PC-3 (cell line): ENCODE results near the gene IFNGR2. TPM values are rescaled to one million over a fixed set of nuclear protein-coding genes. Genes with fewer than 3 reads are reported as not detected.

Experiments
- ATAC-seq: fragments of 200-7000 bp; cut with Tn5 transposase; 2 replicates; pipeline ENCODE4 v1.9.1; 2020; ENCODE audit warnings: mild to moderate bottlenecking, moderate library complexity
- Bru-seq: library from RNA; stranded (reverse); fragments of 400-500 nt; gene quantifications from one replicate; lab custom pipeline; 2021; lab: Mats Ljungman, UMichigan
- BruChase-seq, 2 experiments: library from RNA; stranded (reverse); fragments of 400-500 nt; gene quantifications; one replicate each; lab custom pipeline; 2021; lab: Mats Ljungman, UMichigan
- BruUV-seq: library from RNA; stranded (reverse); fragments of 400-500 nt; replicated peaks from 2 replicates; lab custom pipeline; 2021; lab: Mats Ljungman, UMichigan
- CTCF ChIA-PET: fragments of 300-600 bp; sonication (Branson Sonifier 250); formaldehyde crosslinking; loops from one replicate; lab custom pipeline; 2022; ENCODE audit warnings: antibody characterized with exemption; lab: Charles Lee
- POLR2A ChIA-PET: fragments of 300-600 bp; sonication (Branson Sonifier 250); formaldehyde crosslinking; loops from one replicate; lab custom pipeline; 2022; ENCODE audit warnings: antibody characterized with exemption; ENCODE audit not compliant: unreplicated experiment; lab: Charles Lee
- DNase-seq: peaks from one replicate; pipeline ENCODE4 v3.0.0-alpha.2; 2015
- H2AFZ ChIP-seq: fragments of 300-600 bp; sonication (generic); 2 replicates; pipeline ENCODE4 v1.6.0; 2016; ENCODE audit warnings: antibody characterized with exemption, low read length
- H3F3A ChIP-seq: fragments of 300-600 bp; sonication (generic); one replicate; pipeline ENCODE4 v1.6.0; 2017; ENCODE audit warnings: antibody characterized with exemption, low read length, control low read depth, mild to moderate bottlenecking; ENCODE audit not compliant: unreplicated experiment
- H3K27ac ChIP-seq: fragments of 300-600 bp; sonication (generic); 2 replicates; pipeline ENCODE4 v1.5.1; 2016; ENCODE audit warnings: mild to moderate bottlenecking, low read length
- H3K27me3 ChIP-seq: fragments of 300-600 bp; sonication (generic); 2 replicates; pipeline ENCODE4 v1.6.1; 2016; ENCODE audit warnings: low read length, mixed read lengths
- H3K36me3 ChIP-seq: fragments of 300-600 bp; sonication (generic); 2 replicates; pipeline ENCODE4 v1.6.1; 2016; ENCODE audit warnings: low read depth, mixed run types, low read length, mixed read lengths
- H3K4me1 ChIP-seq: fragments of 300-600 bp; sonication (generic); 2 replicates; pipeline ENCODE4 v1.5.1; 2016; ENCODE audit warnings: low read length; ENCODE audit not compliant: insufficient read depth
- H3K4me2 ChIP-seq: fragments of 300-600 bp; sonication (generic); 2 replicates; pipeline ENCODE4 v1.6.0; 2016; ENCODE audit warnings: low read length
- H3K4me3 ChIP-seq: fragments of 300-600 bp; sonication (generic); 2 replicates; pipeline ENCODE4 v1.5.1; 2016; ENCODE audit warnings: mild to moderate bottlenecking, low read length, mixed read lengths
- H3K79me2 ChIP-seq: fragments of 300-600 bp; sonication (generic); 2 replicates; pipeline ENCODE4 v1.6.1; 2017; ENCODE audit warnings: low read length, mixed read lengths
- H3K9ac ChIP-seq: fragments of 300-600 bp; sonication (generic); 2 replicates; pipeline ENCODE4 v1.6.0; 2016; ENCODE audit warnings: mild to moderate bottlenecking, low read length
- H3K9me2 ChIP-seq: fragments of 300-600 bp; sonication (generic); replicated peaks from 2 replicates; pipeline ENCODE4 v1.6.1; 2016; ENCODE audit warnings: mixed run types, low read length, mixed read lengths
- H3K9me3 ChIP-seq: fragments of 300-600 bp; sonication (generic); 2 replicates; pipeline ENCODE4 v1.6.1; 2016; ENCODE audit warnings: low read length, mixed read lengths
- H4K20me1 ChIP-seq: fragments of 300-600 bp; sonication (generic); 2 replicates; pipeline ENCODE4 v1.6.1; 2016; ENCODE audit warnings: low read length, mixed read lengths
- EZH2 ChIP-seq: fragments of 300-600 bp; sonication (generic); IDR thresholded peaks from one replicate; pipeline ENCODE4 v1.6.1; 2017; ENCODE audit warnings: antibody characterized with exemption, mild to moderate bottlenecking, low read length; ENCODE audit not compliant: unreplicated experiment
- EZH2phosphoT487 ChIP-seq: fragments of 300-600 bp; sonication (generic); IDR thresholded peaks from 2 replicates; pipeline ENCODE4 v1.6.1; 2018; ENCODE audit warnings: mild to moderate bottlenecking, antibody characterized with exemption, low read length, borderline replicate concordance
- intact Hi-C: fragments of 100-400 bp; cut with micrococcal nuclease; formaldehyde crosslinking; loops from 2 replicates; pipeline ENCODE4 v1.9.0; 2023
- long read RNA-seq: library from polyadenylated mRNA; unstranded; transcript quantifications from one replicate; pipeline ENCODE4 v2.0.0, GENCODE V29; 2021; ENCODE audit not compliant: unreplicated experiment
- total RNA-seq: library from RNA; depleted of rRNA; stranded (reverse); fragments of >200 nt; gene quantifications from 2 replicates; pipeline ENCODE4 v1.2.3, GENCODE V29; 2014; rRNA removed
- TF ChIP-seq, protein P1 (sequence below): fragments of 300-600 bp; sonication (generic); conservative IDR thresholded peaks from 2 replicates; pipeline ENCODE4 v1.5.1; 2017; ENCODE audit warnings: antibody characterized with exemption, low read depth, mild to moderate bottlenecking, low read length

IFNGR2 gene, protein sequence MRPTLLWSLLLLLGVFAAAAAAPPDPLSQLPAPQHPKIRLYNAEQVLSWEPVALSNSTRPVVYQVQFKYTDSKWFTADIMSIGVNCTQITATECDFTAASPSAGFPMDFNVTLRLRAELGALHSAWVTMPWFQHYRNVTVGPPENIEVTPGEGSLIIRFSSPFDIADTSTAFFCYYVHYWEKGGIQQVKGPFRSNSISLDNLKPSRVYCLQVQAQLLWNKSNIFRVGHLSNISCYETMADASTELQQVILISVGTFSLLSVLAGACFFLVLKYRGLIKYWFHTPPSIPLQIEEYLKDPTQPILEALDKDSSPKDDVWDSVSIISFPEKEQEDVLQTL
- 35.7 and 37.8 TPM in 2 replicates for total RNA-seq
- percentile 90 among the genes with signal in this experiment for Bru-seq, nascent RNA
- percentile 89 among the genes with signal in this experiment for BruChase-seq, experiment 1, labeled RNA remaining after a 6-hour chase
- BruChase-seq, experiment 2, labeled RNA remaining after a 2-hour chase, result percentile 88 among the genes with signal in this experiment
- long read RNA-seq, transcript IFNGR2-201 (7 exons, 2,221 nt), result major isoform, 444 of 541 reads
- long read RNA-seq, transcript IFNGR2-206 (6 exons, 966 nt), result minor isoform, 11 of 541 reads
- long read RNA-seq, transcript IFNGR2-202 (8 exons, 1,742 nt), result minor isoform, 16 of 541 reads
- long read RNA-seq, partial matches to known transcripts, result 26 of 541 reads
- long read RNA-seq, other reads (novel, unspliced or antisense), result 42 of 541 reads

DNA sequence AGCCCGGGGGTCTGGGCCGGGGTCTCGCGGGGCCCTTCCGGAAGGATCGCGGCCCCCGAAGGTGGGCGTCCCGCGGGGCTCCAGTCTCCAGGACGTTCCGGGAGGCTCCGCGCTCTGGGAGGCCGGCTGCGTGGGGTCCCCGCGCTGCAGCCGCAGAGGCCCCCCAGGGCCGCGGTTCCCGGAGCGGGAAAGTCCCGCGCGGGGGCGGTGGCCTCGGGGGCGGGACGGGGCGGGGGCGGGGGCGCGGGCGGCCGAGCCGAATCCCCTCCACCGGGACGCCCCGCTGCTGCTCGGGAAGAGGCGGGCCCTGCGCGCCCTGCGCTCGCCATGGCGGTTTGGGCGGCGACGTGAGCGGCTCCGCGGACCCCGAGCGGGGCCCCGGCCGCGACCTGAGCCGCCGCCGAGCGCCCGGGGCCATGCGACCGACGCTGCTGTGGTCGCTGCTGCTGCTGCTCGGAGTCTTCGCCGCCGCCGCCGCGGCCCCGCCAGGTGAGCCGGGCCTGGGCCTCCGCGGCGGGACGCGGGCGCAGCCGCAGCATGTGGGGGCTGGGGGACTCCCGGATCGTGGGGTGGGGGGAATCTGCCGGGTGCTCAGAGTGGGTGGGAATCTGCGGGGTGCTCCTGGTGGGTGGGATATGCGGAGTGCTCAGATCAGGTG, at the start of gene IFNGR2:
IFNGR2 (plus strand) TSS at position 286 of the 658 bp plus-strand sequence; CDS start at position 417, 131 bp downstream.
- Histone ChIP-seq H3F3A (no peaks in the 10 kb centered on the region), H3K79me2 (peaks cover 47% of the 10 kb centered on the region), H3K27ac (peak within 1 kb of the TSS; percentile 84), H3K9me2 (no peaks in the 10 kb centered on the region), H3K9ac (peak within 1 kb of the TSS; percentile 98), H3K4me3 (peak within 1 kb of the TSS; percentile 85), H3K27me3 (no peaks in the 10 kb centered on the region), H3K9me3 (no peaks in the 10 kb centered on the region), H3K4me1 (peaks cover 20% of the 10 kb centered on the region), H3K36me3 (peaks cover 7% of the 10 kb centered on the region), H4K20me1 (0 out of 2 replicates have a peak, but pooled peaks cover 10% of the 10 kb centered on the region), H3K4me2 (peak within 1 kb of the TSS; percentile 94), H2AFZ (peak within 1 kb of the TSS; percentile 24; the same call in 1 of the 2 replicates)
- ChIA-PET CTCF (no interaction called here), POLR2A (interaction anchor here (0.6 kb wide), 1 partner anchor 41 kb away, joined by 3 read pairs; no protein-coding TSS in a partner anchor)
- DNase-seq (peak; percentile 27), ATAC-seq (peak; percentile 36)
- TF ChIP-seq EZH2phosphoT487, result no peak
- TF ChIP-seq, protein P1, sequence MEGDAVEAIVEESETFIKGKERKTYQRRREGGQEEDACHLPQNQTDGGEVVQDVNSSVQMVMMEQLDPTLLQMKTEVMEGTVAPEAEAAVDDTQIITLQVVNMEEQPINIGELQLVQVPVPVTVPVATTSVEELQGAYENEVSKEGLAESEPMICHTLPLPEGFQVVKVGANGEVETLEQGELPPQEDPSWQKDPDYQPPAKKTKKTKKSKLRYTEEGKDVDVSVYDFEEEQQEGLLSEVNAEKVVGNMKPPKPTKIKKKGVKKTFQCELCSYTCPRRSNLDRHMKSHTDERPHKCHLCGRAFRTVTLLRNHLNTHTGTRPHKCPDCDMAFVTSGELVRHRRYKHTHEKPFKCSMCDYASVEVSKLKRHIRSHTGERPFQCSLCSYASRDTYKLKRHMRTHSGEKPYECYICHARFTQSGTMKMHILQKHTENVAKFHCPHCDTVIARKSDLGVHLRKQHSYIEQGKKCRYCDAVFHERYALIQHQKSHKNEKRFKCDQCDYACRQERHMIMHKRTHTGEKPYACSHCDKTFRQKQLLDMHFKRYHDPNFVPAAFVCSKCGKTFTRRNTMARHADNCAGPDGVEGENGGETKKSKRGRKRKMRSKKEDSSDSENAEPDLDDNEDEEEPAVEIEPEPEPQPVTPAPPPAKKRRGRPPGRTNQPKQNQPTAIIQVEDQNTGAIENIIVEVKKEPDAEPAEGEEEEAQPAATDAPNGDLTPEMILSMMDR, result no peak
- no peak for TF ChIP-seq EZH2
- intact Hi-C loops, result no loop called here
- no TSS peak for BruUV-seq

DNA sequence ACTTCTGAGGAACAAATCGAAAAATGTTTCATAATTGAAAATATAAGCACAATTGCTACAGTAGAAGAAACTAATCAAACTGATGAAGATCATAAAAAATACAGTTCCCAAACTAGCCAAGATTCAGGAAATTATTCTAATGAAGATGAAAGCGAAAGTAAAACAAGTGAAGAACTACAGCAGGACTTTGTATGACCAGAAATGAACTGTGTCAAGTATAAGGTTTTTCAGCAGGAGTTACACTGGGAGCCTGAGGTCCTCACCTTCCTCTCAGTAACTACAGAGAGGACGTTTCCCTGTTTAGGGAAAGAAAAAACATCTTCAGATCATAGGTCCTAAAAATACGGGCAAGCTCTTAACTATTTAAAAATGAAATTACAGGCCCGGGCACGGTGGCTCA, 47.9 kb upstream of the IFNGR2 start:
- H3K27ac ChIP-seq, result no peak overlapping the region
- H3K4me1 ChIP-seq, result peaks cover 7% of the 10 kb centered on the region
- H3K27me3 ChIP-seq, result no peaks in the 10 kb centered on the region
- no peak overlapping the region for H2AFZ ChIP-seq
- no peak overlapping the region for H3K9ac ChIP-seq
- H3K9me3 ChIP-seq, result no peaks in the 10 kb centered on the region
- CTCF ChIA-PET, result no interaction called here
- no peaks in the 10 kb centered on the region for H3K9me2 ChIP-seq
- POLR2A ChIA-PET, result no interaction called here
- no peak for TF ChIP-seq EZH2phosphoT487
- TF ChIP-seq EZH2, result no peak
- TF ChIP-seq, protein P1, result no peak
- ATAC-seq, result no peak
- H3K4me2 ChIP-seq, result no peak overlapping the region
- DNase-seq, result no peak
- H4K20me1 ChIP-seq, result no peaks in the 10 kb centered on the region
- no peaks in the 10 kb centered on the region for H3F3A ChIP-seq
- H3K4me3 ChIP-seq, result no peak overlapping the region
- TSS peak; percentile 38 for BruUV-seq
- H3K79me2 ChIP-seq, result no peaks in the 10 kb centered on the region
- intact Hi-C loops, result no loop called here
- H3K36me3 ChIP-seq, result peaks cover 12% of the 10 kb centered on the region; the same call in 1 of the 2 replicates
